Epithelial cell of esophagus (primary cell): ENCODE results near the gene IL1RAPL2.
"Not testable (repeated sequence)": the region's sequence is repeated elsewhere in the genome, so short reads cannot be mapped to it uniquely, and the experiment has no call there.

Experiments used
- DNase-seq: peaks from one replicate; pipeline ENCODE4 v3.0.0; 2010; ENCODE audit warnings: low read depth
- H3K4me3 ChIP-seq: 2 replicates; pipeline ENCODE4 v1.5.1; 2011; ENCODE audit warnings: mild to moderate bottlenecking, low read length, control low read depth
- CTCF ChIP-seq: IDR thresholded peaks from 2 replicates; pipeline ENCODE4 v1.5.1; 2011; ENCODE audit warnings: low read depth, mild to moderate bottlenecking, low read length, control low read depth, inconsistent platforms; ENCODE audit not compliant: insufficient read depth; ENCODE audit errors: missing control alignments

IL1RAPL2 gene

GRCh38 chrX:104670051-104670450 is 104.1 kb downstream of the IL1RAPL2 start:
- no peak for DNase-seq
- TF ChIP-seq CTCF = no peak
- no peak overlapping the region for H3K4me3 ChIP-seq

- DNase-seq, H3K4me3 ChIP-seq: not testable (repeated sequence)
Observed at GRCh38 chrX:104677517-104677916, 111.5 kb downstream of the IL1RAPL2 start.

GRCh38 chrX:104679175-104679574 is 113.2 kb downstream of the IL1RAPL2 start:
- DNase-seq = no peak

GRCh38 chrX:104681214-104681613 is 115.2 kb downstream of the IL1RAPL2 start:
- H3K4me3 ChIP-seq = no peak overlapping the region
- TF ChIP-seq CTCF = no peak

More at GRCh38 chrX:104679175-104679574, 113.2 kb downstream of the IL1RAPL2 start:
- no peak for TF ChIP-seq CTCF
- H3K4me3 ChIP-seq = no peak overlapping the region

GRCh38 chrX:104684077-104684476 is 118.1 kb downstream of the IL1RAPL2 start:
- TF ChIP-seq CTCF = no peak
- H3K4me3 ChIP-seq = no peak overlapping the region
- DNase-seq = no peak

More at GRCh38 chrX:104681214-104681613, 115.2 kb downstream of the IL1RAPL2 start:
- no peak for DNase-seq

- no peak overlapping the region for H3K4me3 ChIP-seq
- DNase-seq = no peak
- no peak for TF ChIP-seq CTCF
Observed at GRCh38 chrX:104695593-104695992, 129.6 kb downstream of the IL1RAPL2 start.

- H3K4me3 ChIP-seq = no peak overlapping the region
- TF ChIP-seq CTCF = no peak
- no peak for DNase-seq
Observed at GRCh38 chrX:104696667-104697066, 130.7 kb downstream of the IL1RAPL2 start.

- no peak for TF ChIP-seq CTCF
- DNase-seq = no peak
- no peak overlapping the region for H3K4me3 ChIP-seq
Observed at GRCh38 chrX:104697294-104697693, 131.3 kb downstream of the IL1RAPL2 start.
